Measurements from ENCODE around the gene ZFPL1. TPM values are rescaled to one million over a fixed set of nuclear protein-coding genes. Genes with fewer than 3 reads are reported as not detected.

Gene ZFPL1
- total RNA-seq, 1 donor: 28.9 TPM

- DNase-seq (ENCODE audit: low read depth): no peak
These were observed 37.4 kb downstream of the ZFPL1 start for GRCh38 chr11:65121447-65121864.

GRCh38 chr11:65121865-65122696 is 38.1 kb downstream of the ZFPL1 start, which contains the start of the genes FAU and MRPL49:
TSS of gene FAU (minus strand) at chr11:65122134. CDS start at chr11:65121813, 321 bp downstream.
TSS of gene MRPL49 (plus strand) at chr11:65122321. CDS start at chr11:65122347, 26 bp downstream.
- H3K4me3 ChIP-seq (ENCODE audit: low read depth, low read length): peak within 1 kb of the TSS; percentile 99
- peak; percentile 97 for DNase-seq (ENCODE audit: low read depth)
- no peak for TF ChIP-seq CTCF (IDR thresholded peaks at IDR 0.05; ENCODE audit: insufficient read depth, low read depth, low read length)

More at GRCh38 chr11:65121447-65121864, 37.4 kb downstream of the ZFPL1 start:
- peak overlapping the region; percentile 99 for H3K4me3 ChIP-seq (ENCODE audit: low read depth, low read length)
- no peak for TF ChIP-seq CTCF (IDR thresholded peaks at IDR 0.05; ENCODE audit: insufficient read depth, low read depth, low read length)

- no peak for TF ChIP-seq CTCF (IDR thresholded peaks at IDR 0.05; ENCODE audit: insufficient read depth, low read depth, low read length)
- H3K4me3 ChIP-seq (ENCODE audit: low read depth, low read length): no peak overlapping the region
- DNase-seq (ENCODE audit: low read depth): no peak
These were observed 40.6 kb downstream of the ZFPL1 start for GRCh38 chr11:65124480-65125196.

GRCh38 chr11:65125197-65126056 is 41.4 kb downstream of the ZFPL1 start:
- no peak overlapping the region for H3K4me3 ChIP-seq (ENCODE audit: low read depth, low read length)
- no peak for TF ChIP-seq CTCF (IDR thresholded peaks at IDR 0.05; ENCODE audit: insufficient read depth, low read depth, low read length)
- DNase-seq (ENCODE audit: low read depth): no peak

- H3K4me3 ChIP-seq (ENCODE audit: low read depth, low read length): no peak overlapping the region
- no peak for DNase-seq (ENCODE audit: low read depth)
- TF ChIP-seq CTCF (IDR thresholded peaks at IDR 0.05; ENCODE audit: insufficient read depth, low read depth, low read length): no peak
These were observed 42.7 kb downstream of the ZFPL1 start for GRCh38 chr11:65126624-65127274.
